ENCODE data around the gene SPOCK2.

DNA sequence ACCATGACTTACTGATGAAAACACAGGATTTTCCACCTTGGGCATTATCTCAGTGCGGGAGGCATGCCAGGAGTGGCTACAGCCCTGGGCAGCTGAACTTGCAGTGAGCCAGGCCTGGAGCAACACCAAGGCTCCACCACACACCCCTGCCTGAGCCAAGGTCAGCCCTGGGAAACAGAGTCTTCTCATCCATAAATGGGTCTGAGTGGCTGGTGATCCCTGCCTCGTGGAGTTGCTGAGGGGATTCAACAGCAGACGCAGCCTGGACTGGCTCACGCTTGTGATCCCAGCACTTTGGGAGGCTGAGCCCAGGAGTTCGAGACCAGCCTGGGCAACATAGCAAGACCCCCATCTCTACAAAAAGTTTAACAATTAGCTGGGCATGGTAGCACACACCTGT, 32.2 kb downstream of the SPOCK2 start:
- TF ChIP-seq CTCF (conservative IDR thresholded peaks at IDR 0.05 in 1 of 2, IDR thresholded peaks at IDR 0.05 in 1 of 2; ENCODE audit: low read depth in 1 of 2, low read length in 2 of 2) (no peak), EZH2 (IDR thresholded peaks at IDR 0.05; ENCODE audit: low read length, missing control alignments) (no peak)

Measured in fibroblast of lung (primary cell).